ENCODE measurements around the gene CASD1.

The CASD1 gene

GRCh38 chr7:94562525-94562924, 52.9 kb downstream of the CASD1 start:
- no peak overlapping the region for H3K4me3 ChIP-seq (ENCODE audit: low read depth, low read length)
- no peak for TF ChIP-seq CTCF (IDR thresholded peaks at IDR 0.05; ENCODE audit: borderline replicate concordance, insufficient read depth, low read depth, low read length)

- H3K4me3 ChIP-seq (ENCODE audit: low read depth, low read length) = no peak overlapping the region
- TF ChIP-seq CTCF (IDR thresholded peaks at IDR 0.05; ENCODE audit: borderline replicate concordance, insufficient read depth, low read depth, low read length) = no peak
Observed at GRCh38 chr7:94565247-94565894, 55.8 kb downstream of the CASD1 start.

- TF ChIP-seq CTCF (IDR thresholded peaks at IDR 0.05; ENCODE audit: borderline replicate concordance, insufficient read depth, low read depth, low read length) = no peak
- no peak overlapping the region for H3K4me3 ChIP-seq (ENCODE audit: low read depth, low read length)
Observed at GRCh38 chr7:94567396-94567795, 57.8 kb downstream of the CASD1 start.

GRCh38 chr7:94571816-94572215, 62.2 kb downstream of the CASD1 start:
- no peak for TF ChIP-seq CTCF (IDR thresholded peaks at IDR 0.05; ENCODE audit: borderline replicate concordance, insufficient read depth, low read depth, low read length)
- no peak overlapping the region for H3K4me3 ChIP-seq (ENCODE audit: low read depth, low read length)

- H3K4me3 ChIP-seq (ENCODE audit: low read depth, low read length) = no peak overlapping the region
- TF ChIP-seq CTCF (IDR thresholded peaks at IDR 0.05; ENCODE audit: borderline replicate concordance, insufficient read depth, low read depth, low read length) = no peak
Observed at GRCh38 chr7:94575646-94576045, 66.0 kb downstream of the CASD1 start.

GRCh38 chr7:94576316-94576715, 66.7 kb downstream of the CASD1 start:
- H3K4me3 ChIP-seq (ENCODE audit: low read depth, low read length) = no peak overlapping the region
- no peak for TF ChIP-seq CTCF (IDR thresholded peaks at IDR 0.05; ENCODE audit: borderline replicate concordance, insufficient read depth, low read depth, low read length)

- TF ChIP-seq CTCF (IDR thresholded peaks at IDR 0.05; ENCODE audit: borderline replicate concordance, insufficient read depth, low read depth, low read length) = no peak
- H3K4me3 ChIP-seq (ENCODE audit: low read depth, low read length) = no peak overlapping the region
Observed at GRCh38 chr7:94577357-94577756, 67.7 kb downstream of the CASD1 start.
